GM23338 (cell line): ENCODE data around the gene SLC9A8. TPM values are rescaled to one million over a fixed set of nuclear protein-coding genes. Genes with fewer than 3 reads are reported as not detected.

Experiments
- ATAC-seq: fragments of 200-7000 bp; cut with Tn5 transposase; 3 replicates; pipeline ENCODE4 v1.9.1; 2020
- DNase-seq: peaks from one replicate; pipeline ENCODE4 v3.0.0-alpha.2; 2015; ENCODE audit warnings: low spot score
- H2AFZ ChIP-seq: fragments of 200-600 bp; sonication (generic); 2 replicates; pipeline ENCODE4 v1.8.0; 2016; ENCODE audit warnings: antibody characterized with exemption, mild to moderate bottlenecking, moderate library complexity
- H3F3A ChIP-seq: fragments of 200-600 bp; sonication (generic); replicated peaks from 2 replicates; pipeline ENCODE4 v1.8.0; 2017; ENCODE audit warnings: antibody characterized with exemption, mixed run types, low read depth
- H3K27ac ChIP-seq: fragments of 200-600 bp; sonication (generic); 2 replicates; pipeline ENCODE4 v1.6.1; 2016; ENCODE audit warnings: low read depth
- H3K27me3 ChIP-seq: fragments of 200-600 bp; sonication (generic); 2 replicates; pipeline ENCODE4 v1.8.0; 2016; ENCODE audit warnings: mild to moderate bottlenecking, mixed run types, moderate library complexity; ENCODE audit not compliant: insufficient read depth
- H3K36me3 ChIP-seq: fragments of 200-600 bp; sonication (generic); 2 replicates; pipeline ENCODE4 v1.8.0; 2016; ENCODE audit warnings: mild to moderate bottlenecking; ENCODE audit not compliant: insufficient read depth
- H3K4me1 ChIP-seq: fragments of 200-600 bp; sonication (generic); 2 replicates; pipeline ENCODE4 v1.8.0; 2016; ENCODE audit warnings: mild to moderate bottlenecking, moderate library complexity; ENCODE audit not compliant: insufficient read depth
- H3K4me2 ChIP-seq: fragments of 200-600 bp; sonication (generic); 2 replicates; pipeline ENCODE4 v1.7.1; 2017; ENCODE audit warnings: mixed run types
- H3K4me3 ChIP-seq: fragments of 200-600 bp; sonication (generic); 2 replicates; pipeline ENCODE4 v1.6.1; 2016; ENCODE audit warnings: mixed run types
- H3K79me2 ChIP-seq: fragments of 200-600 bp; sonication (generic); replicated peaks from 2 replicates; pipeline ENCODE4 v1.8.0; 2017; ENCODE audit warnings: mild to moderate bottlenecking; ENCODE audit not compliant: insufficient read depth
- H3K9me2 ChIP-seq: fragments of 200-600 bp; sonication (generic); 2 replicates; pipeline ENCODE4 v1.8.0; 2017; ENCODE audit not compliant: insufficient read depth
- H4K20me1 ChIP-seq: fragments of 200-600 bp; sonication (generic); replicated peaks from 2 replicates; pipeline ENCODE4 v1.8.0; 2017; ENCODE audit warnings: mild to moderate bottlenecking; ENCODE audit not compliant: insufficient read depth
- H3K27ac Mint-ChIP-seq: 2 replicates; pipeline ENCODE4 v1.8.0; 2020; ENCODE audit warnings: inconsistent platforms, mild to moderate bottlenecking, moderate library complexity, mixed read lengths
- H3K27me3 Mint-ChIP-seq: 3 replicates; pipeline ENCODE4 v1.8.0; 2022; ENCODE audit warnings: low read depth, mild to moderate bottlenecking, moderate library complexity, mixed read lengths, inconsistent platforms; ENCODE audit not compliant: insufficient read depth, poor library complexity
- H3K36me3 Mint-ChIP-seq: 3 replicates; pipeline ENCODE4 v1.8.0; 2021; ENCODE audit warnings: low read depth, mild to moderate bottlenecking, inconsistent platforms, moderate library complexity, mixed read lengths
- H3K4me1 Mint-ChIP-seq: 3 replicates; pipeline ENCODE4 v1.8.0; 2020; ENCODE audit warnings: mild to moderate bottlenecking, inconsistent platforms, mixed read lengths
- H3K4me3 Mint-ChIP-seq: 3 replicates; pipeline ENCODE4 v1.8.0; 2021; ENCODE audit warnings: moderate library complexity, mild to moderate bottlenecking, inconsistent platforms, mixed read lengths
- H3K9me3 Mint-ChIP-seq: 3 replicates; pipeline ENCODE4 v1.8.0; 2020; ENCODE audit warnings: moderate library complexity, mild to moderate bottlenecking, inconsistent platforms, mixed read lengths
- CREB1 ChIP-seq: fragments of 250-450 bp; sonication (Bioruptor Pico); IDR thresholded peaks from 2 replicates; pipeline ENCODE4 v1.5.0; 2020; ENCODE audit warnings: low read depth, mild to moderate bottlenecking, moderate library complexity
- CTCF ChIP-seq, 2 experiments: fragments of 200-600 bp in 1 of 2; sonication (generic) in 1 of 2; conservative IDR thresholded peaks; 2 replicates each; pipeline versions ENCODE4 v1.5.1 to v1.6.1; 2016 to 2017; ENCODE audit warnings: antibody characterized with exemption in 2 of 2, low read depth in 2 of 2, mild to moderate bottlenecking in 2 of 2, moderate library complexity in 1 of 2
- EZH2phosphoT487 ChIP-seq: fragments of 200-600 bp; sonication (generic); IDR thresholded peaks from one replicate; pipeline ENCODE4 v1.8.1; 2018; ENCODE audit warnings: antibody characterized with exemption; ENCODE audit not compliant: unreplicated experiment
- JUNB ChIP-seq: IDR thresholded peaks from one replicate; pipeline ENCODE4 v1.6.1; 2016; ENCODE audit warnings: antibody characterized with exemption; ENCODE audit not compliant: unreplicated experiment
- NANOG ChIP-seq: IDR thresholded peaks from 2 replicates; pipeline ENCODE4 v1.6.1; 2016; ENCODE audit warnings: antibody characterized with exemption, borderline replicate concordance
- STAT1 ChIP-seq: IDR thresholded peaks from one replicate; pipeline ENCODE4 v1.6.1; 2016; ENCODE audit warnings: antibody characterized with exemption; ENCODE audit not compliant: unreplicated experiment
- ZNF114 ChIP-seq: fragments of 250-450 bp; sonication (Bioruptor Pico); IDR thresholded peaks from 2 replicates; pipeline ENCODE4 v1.5.0; 2020; ENCODE audit warnings: mild to moderate bottlenecking, moderate library complexity
- ZNF331 ChIP-seq: fragments of 250-450 bp; sonication (Bioruptor Pico); IDR thresholded peaks from 2 replicates; pipeline ENCODE4 v1.5.0; 2020; ENCODE audit warnings: low read depth, mild to moderate bottlenecking, moderate library complexity
- ZNF462 ChIP-seq: fragments of 250-450 bp; sonication (Bioruptor Pico); IDR thresholded peaks from 2 replicates; pipeline ENCODE4 v1.5.0; 2020; ENCODE audit warnings: mild to moderate bottlenecking, moderate library complexity
- polyA plus RNA-seq: library from polyadenylated mRNA; unstranded; fragments of >200 nt; fragmentation: Nextera tagmentation; extraction: Ambion mirVana; gene quantifications from 2 replicates; pipeline ENCODE4 v1.2.1, GENCODE V29; 2016
- total RNA-seq: library from RNA; depleted of rRNA; stranded (reverse); fragments of >200 nt; shearing (Covaris generic); gene quantifications from 2 replicates; pipeline ENCODE4 v1.2.3, GENCODE V29; 2014
- TF ChIP-seq, protein P1 (sequence below): IDR thresholded peaks from one replicate; pipeline ENCODE4 v1.6.1; 2018; ENCODE audit warnings: antibody characterized with exemption; ENCODE audit not compliant: unreplicated experiment

Gene SLC9A8
- total and polyA plus RNA-seq, 2 experiments from 2014 or later: 2.6 to 6.4 TPM

DNA sequence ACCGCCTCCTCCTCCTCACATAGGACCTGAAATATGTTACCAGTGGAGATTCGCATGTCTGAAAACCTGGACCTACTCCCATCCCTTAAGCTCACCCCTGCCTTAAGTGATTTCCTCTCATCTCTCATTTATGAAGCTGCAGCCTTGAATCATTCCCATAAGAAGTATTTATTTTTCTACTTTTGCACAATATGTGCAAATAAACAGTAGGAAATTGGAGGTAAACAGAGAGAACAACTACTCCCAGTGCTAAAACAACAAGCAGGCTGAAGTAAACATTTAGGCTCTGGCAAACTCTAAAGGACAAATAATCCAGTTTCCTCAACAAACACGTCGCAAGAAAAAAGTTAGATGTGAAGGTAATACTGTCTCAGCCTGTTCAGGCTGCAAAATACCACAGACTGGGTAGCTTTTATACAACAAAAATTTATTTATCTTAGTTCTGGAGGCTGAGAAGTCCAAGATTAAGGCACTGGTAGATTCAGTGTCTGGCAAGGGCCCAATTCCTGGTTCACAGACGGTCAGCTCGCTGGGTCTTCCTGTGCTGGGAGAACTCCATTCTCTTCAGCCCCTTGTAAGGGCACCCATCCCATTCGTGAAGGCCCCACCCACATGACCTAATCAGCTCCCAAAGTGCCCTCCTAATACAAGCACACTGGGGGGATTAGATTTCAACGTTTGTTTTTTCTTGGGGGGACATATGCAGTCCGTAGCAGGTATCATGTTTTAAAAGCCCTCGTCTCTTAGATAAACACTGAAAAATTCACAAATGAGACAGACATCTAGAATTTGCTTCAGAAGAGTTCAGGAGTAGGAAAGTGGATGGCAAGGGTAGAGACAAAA, 87.1 kb downstream of the SLC9A8 start (continued):
- no peak for TF ChIP-seq CTCF (conservative IDR thresholded peaks at IDR 0.05; ENCODE audit: low read depth in 2 of 2)
- no peak for TF ChIP-seq JUNB
- no peak for TF ChIP-seq ZNF331 (CRISPR knock-in tag)
- TF ChIP-seq EZH2phosphoT487: no peak

DNA sequence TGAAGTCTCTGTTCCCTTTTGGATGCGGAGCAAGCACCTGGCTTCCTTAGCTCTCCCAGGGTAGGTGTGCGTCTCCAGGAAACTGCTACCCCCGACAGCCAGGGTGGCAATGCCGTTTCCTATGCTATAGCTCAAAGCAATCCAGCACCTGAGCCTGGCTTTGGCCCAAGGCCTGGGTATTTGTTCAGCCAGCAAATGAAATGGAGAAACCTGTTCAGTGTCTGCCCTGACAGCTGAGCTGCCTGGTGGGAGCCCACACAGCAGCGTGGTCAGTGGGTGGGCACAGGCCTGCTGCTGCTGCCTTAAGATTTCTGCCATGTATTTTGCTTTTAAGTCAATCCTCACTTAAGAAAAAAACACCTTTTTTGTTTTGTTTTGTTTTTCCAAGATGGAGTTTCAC, 89.0 kb downstream of the SLC9A8 start:
- H3K4me2 ChIP-seq: no peak overlapping the region
- peaks cover 4% of the 10 kb centered on the region for H4K20me1 ChIP-seq
- H3K4me1 ChIP-seq: no peaks in the 10 kb centered on the region
- no peak overlapping the region for H3K27ac ChIP-seq
- no peaks in the 10 kb centered on the region for H3F3A ChIP-seq
- H3K36me3 ChIP-seq: no peaks in the 10 kb centered on the region; the same call in 1 of the 2 replicates
- Mint-ChIP-seq H3K27ac (no peak overlapping the region), H3K4me1 (no peaks in the 10 kb centered on the region), H3K9me3 (no peaks in the 10 kb centered on the region), H3K36me3 (peaks cover 12% of the 10 kb centered on the region), H3K27me3 (peaks cover 5% of the 10 kb centered on the region), H3K4me3 (no peak overlapping the region)
- no peaks in the 10 kb centered on the region for H3K27me3 ChIP-seq
- ATAC-seq: no peak
- no peak overlapping the region for H2AFZ ChIP-seq
- H3K79me2 ChIP-seq: no peaks in the 10 kb centered on the region
- no peak for DNase-seq
- H3K4me3 ChIP-seq: no peak overlapping the region
- no peaks in the 10 kb centered on the region for H3K9me2 ChIP-seq
- no peak for TF ChIP-seq CTCF (conservative IDR thresholded peaks at IDR 0.05; ENCODE audit: low read depth in 2 of 2)
- TF ChIP-seq STAT1: no peak
- no peak for TF ChIP-seq CREB1 (CRISPR knock-in tag)
- no peak for TF ChIP-seq EZH2phosphoT487
- no peak for TF ChIP-seq ZNF462 (CRISPR knock-in tag)
- TF ChIP-seq, protein P1, sequence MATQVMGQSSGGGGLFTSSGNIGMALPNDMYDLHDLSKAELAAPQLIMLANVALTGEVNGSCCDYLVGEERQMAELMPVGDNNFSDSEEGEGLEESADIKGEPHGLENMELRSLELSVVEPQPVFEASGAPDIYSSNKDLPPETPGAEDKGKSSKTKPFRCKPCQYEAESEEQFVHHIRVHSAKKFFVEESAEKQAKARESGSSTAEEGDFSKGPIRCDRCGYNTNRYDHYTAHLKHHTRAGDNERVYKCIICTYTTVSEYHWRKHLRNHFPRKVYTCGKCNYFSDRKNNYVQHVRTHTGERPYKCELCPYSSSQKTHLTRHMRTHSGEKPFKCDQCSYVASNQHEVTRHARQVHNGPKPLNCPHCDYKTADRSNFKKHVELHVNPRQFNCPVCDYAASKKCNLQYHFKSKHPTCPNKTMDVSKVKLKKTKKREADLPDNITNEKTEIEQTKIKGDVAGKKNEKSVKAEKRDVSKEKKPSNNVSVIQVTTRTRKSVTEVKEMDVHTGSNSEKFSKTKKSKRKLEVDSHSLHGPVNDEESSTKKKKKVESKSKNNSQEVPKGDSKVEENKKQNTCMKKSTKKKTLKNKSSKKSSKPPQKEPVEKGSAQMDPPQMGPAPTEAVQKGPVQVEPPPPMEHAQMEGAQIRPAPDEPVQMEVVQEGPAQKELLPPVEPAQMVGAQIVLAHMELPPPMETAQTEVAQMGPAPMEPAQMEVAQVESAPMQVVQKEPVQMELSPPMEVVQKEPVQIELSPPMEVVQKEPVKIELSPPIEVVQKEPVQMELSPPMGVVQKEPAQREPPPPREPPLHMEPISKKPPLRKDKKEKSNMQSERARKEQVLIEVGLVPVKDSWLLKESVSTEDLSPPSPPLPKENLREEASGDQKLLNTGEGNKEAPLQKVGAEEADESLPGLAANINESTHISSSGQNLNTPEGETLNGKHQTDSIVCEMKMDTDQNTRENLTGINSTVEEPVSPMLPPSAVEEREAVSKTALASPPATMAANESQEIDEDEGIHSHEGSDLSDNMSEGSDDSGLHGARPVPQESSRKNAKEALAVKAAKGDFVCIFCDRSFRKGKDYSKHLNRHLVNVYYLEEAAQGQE: no peak
- TF ChIP-seq ZNF114: no peak
- TF ChIP-seq ZNF331 (CRISPR knock-in tag): no peak
- no peak for TF ChIP-seq NANOG
